Dermis blood vessel endothelial cell (primary cell): ENCODE measurements around the gene UBE2E2. TPM values are rescaled to one million over a fixed set of nuclear protein-coding genes. Genes with fewer than 3 reads are reported as not detected.

Source experiments
- DNase-seq: peaks from one replicate; pipeline ENCODE4 v3.0.0; 2010
- total RNA-seq: library from RNA; depleted of rRNA; stranded (reverse); fragments of >200 nt; gene quantifications from 2 replicates; pipeline ENCODE4 v1.2.3, GENCODE V29; 2014

The UBE2E2 gene
- total RNA-seq, 1 donor from 2014 or later = 32.2 TPM

GRCh38 chr3:23633261-23633960 lies 430.3 kb downstream of the UBE2E2 start:
- DNase-seq = no peak

- DNase-seq = no peak
Measured at GRCh38 chr3:23637339-23637738, 434.2 kb downstream of the UBE2E2 start.

- no peak for DNase-seq
Measured at GRCh38 chr3:23640471-23641146, 437.5 kb downstream of the UBE2E2 start.
